ENCODE results near the gene SALL4. TPM values are rescaled to one million over a fixed set of nuclear protein-coding genes. Genes with fewer than 3 reads are reported as not detected.

The SALL4 gene
- total RNA-seq, 1 donor from 2014 or later, result not detected

GRCh38 chr20:51811514-51812128 lies 9.3 kb upstream of the SALL4 start:
- POLR2A ChIA-PET, result no interaction called here
- CTCF ChIA-PET, result no interaction called here
- TF ChIP-seq, protein P1, sequence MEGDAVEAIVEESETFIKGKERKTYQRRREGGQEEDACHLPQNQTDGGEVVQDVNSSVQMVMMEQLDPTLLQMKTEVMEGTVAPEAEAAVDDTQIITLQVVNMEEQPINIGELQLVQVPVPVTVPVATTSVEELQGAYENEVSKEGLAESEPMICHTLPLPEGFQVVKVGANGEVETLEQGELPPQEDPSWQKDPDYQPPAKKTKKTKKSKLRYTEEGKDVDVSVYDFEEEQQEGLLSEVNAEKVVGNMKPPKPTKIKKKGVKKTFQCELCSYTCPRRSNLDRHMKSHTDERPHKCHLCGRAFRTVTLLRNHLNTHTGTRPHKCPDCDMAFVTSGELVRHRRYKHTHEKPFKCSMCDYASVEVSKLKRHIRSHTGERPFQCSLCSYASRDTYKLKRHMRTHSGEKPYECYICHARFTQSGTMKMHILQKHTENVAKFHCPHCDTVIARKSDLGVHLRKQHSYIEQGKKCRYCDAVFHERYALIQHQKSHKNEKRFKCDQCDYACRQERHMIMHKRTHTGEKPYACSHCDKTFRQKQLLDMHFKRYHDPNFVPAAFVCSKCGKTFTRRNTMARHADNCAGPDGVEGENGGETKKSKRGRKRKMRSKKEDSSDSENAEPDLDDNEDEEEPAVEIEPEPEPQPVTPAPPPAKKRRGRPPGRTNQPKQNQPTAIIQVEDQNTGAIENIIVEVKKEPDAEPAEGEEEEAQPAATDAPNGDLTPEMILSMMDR (IDR thresholded peaks at IDR 0.05), result no peak
- Mint-ChIP-seq H3K9me3 (no peaks in the 10 kb centered on the region), H3K27me3 (peaks cover 5% of the 10 kb centered on the region), H3K36me3 (ENCODE audit: low read depth) (no peaks in the 10 kb centered on the region), H3K4me1 (no peaks in the 10 kb centered on the region), H3K27ac (no peak overlapping the region), H3K4me3 (no peak overlapping the region)
- no peak for ATAC-seq (ENCODE audit: low read depth)
- intact Hi-C loops (cut with micrococcal nuclease), result no loop called here
- no peak for DNase-seq

- intact Hi-C loops (cut with micrococcal nuclease), result no loop called here
- ATAC-seq (ENCODE audit: low read depth) (no peak), DNase-seq (no peak)
- TF ChIP-seq, protein P1 (IDR thresholded peaks at IDR 0.05), result no peak
- H3K9me3 Mint-ChIP-seq, result no peaks in the 10 kb centered on the region
- no peak overlapping the region for H3K27ac Mint-ChIP-seq
- no peaks in the 10 kb centered on the region for H3K36me3 Mint-ChIP-seq (ENCODE audit: low read depth)
- ChIA-PET POLR2A (no interaction called here), CTCF (no interaction called here)
- H3K27me3 Mint-ChIP-seq, result peaks cover 6% of the 10 kb centered on the region
- H3K4me3 Mint-ChIP-seq, result no peak overlapping the region
- no peaks in the 10 kb centered on the region for H3K4me1 Mint-ChIP-seq
Measured at GRCh38 chr20:51811042-51811355, 8.7 kb upstream of the SALL4 start.

GRCh38 chr20:51810155-51811041 lies 8.1 kb upstream of the SALL4 start:
- no peak for ATAC-seq (ENCODE audit: low read depth)
- Mint-ChIP-seq H3K9me3 (no peaks in the 10 kb centered on the region), H3K4me1 (no peaks in the 10 kb centered on the region), H3K27ac (no peak overlapping the region), H3K27me3 (peaks cover 11% of the 10 kb centered on the region), H3K36me3 (ENCODE audit: low read depth) (no peaks in the 10 kb centered on the region), H3K4me3 (no peak overlapping the region)
- TF ChIP-seq, protein P1 (IDR thresholded peaks at IDR 0.05), result no peak
- POLR2A ChIA-PET, result no interaction called here
- CTCF ChIA-PET, result no interaction called here
- intact Hi-C loops (cut with micrococcal nuclease), result no loop called here
- DNase-seq, result no peak

DNA sequence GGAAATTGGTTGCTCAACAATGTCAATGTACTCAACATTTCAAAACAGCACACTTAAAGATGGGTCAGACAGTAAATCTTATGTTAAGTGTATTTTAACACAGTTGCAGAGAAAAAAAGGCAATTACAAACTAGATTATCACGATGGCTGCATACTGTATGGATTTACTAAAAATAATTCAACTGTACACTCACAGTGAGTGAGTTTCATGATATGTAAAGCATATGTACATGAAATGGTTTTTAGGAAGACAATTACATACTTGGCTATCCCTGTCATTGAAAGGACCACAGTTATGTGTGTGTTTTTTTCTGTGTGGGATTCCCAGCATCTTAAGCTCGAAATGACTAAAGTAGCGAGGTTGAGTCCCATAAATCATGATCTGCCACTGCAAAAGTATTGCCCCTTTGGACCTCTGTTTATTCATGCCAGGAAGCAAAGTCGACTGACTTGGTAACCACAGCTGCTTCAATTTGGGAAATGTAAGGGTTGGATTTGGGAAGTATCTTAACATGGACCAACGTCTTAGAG lies 5.5 kb upstream of the SALL4 start:
- ChIA-PET POLR2A (interaction anchor here (0.5 kb wide), 1 partner anchor 10 kb away, joined by 5 read pairs; no protein-coding TSS in a partner anchor), CTCF (no interaction called here)
- TF ChIP-seq, protein P1 (IDR thresholded peaks at IDR 0.05), result no peak
- peaks cover 20% of the 10 kb centered on the region for H3K27me3 Mint-ChIP-seq
- no peak overlapping the region for H3K27ac Mint-ChIP-seq
- DNase-seq, result no peak
- no peaks in the 10 kb centered on the region for H3K4me1 Mint-ChIP-seq
- ATAC-seq (ENCODE audit: low read depth), result no peak
- no peaks in the 10 kb centered on the region for H3K36me3 Mint-ChIP-seq (ENCODE audit: low read depth)
- intact Hi-C loops (cut with micrococcal nuclease), result no loop called here
- H3K4me3 Mint-ChIP-seq, result no peak overlapping the region
- no peaks in the 10 kb centered on the region for H3K9me3 Mint-ChIP-seq

GRCh38 chr20:51804754-51805153 lies 2.4 kb upstream of the SALL4 start:
- no peaks in the 10 kb centered on the region for H3K36me3 Mint-ChIP-seq (ENCODE audit: low read depth)
- TF ChIP-seq, protein P1 (IDR thresholded peaks at IDR 0.05), result no peak
- ATAC-seq (ENCODE audit: low read depth) (no peak), DNase-seq (no peak)
- H3K4me3 Mint-ChIP-seq, result no peak overlapping the region
- no peak overlapping the region for H3K27ac Mint-ChIP-seq
- ChIA-PET POLR2A (no interaction called here), CTCF (no interaction called here)
- H3K9me3 Mint-ChIP-seq, result no peaks in the 10 kb centered on the region
- intact Hi-C loops (cut with micrococcal nuclease), result no loop called here
- H3K4me1 Mint-ChIP-seq, result peaks cover 9% of the 10 kb centered on the region
- H3K27me3 Mint-ChIP-seq, result peaks cover 36% of the 10 kb centered on the region
